WTC11 (cell line): Measurements from ENCODE around the gene RNASEL. TPM values are rescaled to one million over a fixed set of nuclear protein-coding genes. Genes with fewer than 3 reads are reported as not detected.
A peak's percentile ranks its signal among the peaks of the same experiment; 100 is the strongest.

Experiments used
- ATAC-seq: fragments of 200-7000 bp; cut with Tn5 transposase; 2 replicates; pipeline ENCODE4 v1.10.0; 2021; ENCODE audit warnings: mild to moderate bottlenecking, moderate library complexity
- CTCF ChIA-PET: fragments of 300-600 bp; sonication (Branson Sonifier 250); formaldehyde crosslinking; loops from one replicate; lab custom pipeline; 2021; ENCODE audit warnings: antibody characterized with exemption; lab: Charles Lee
- POLR2A ChIA-PET: fragments of 350-600 bp; sonication (Branson Sonifier 250); formaldehyde crosslinking; loops from one replicate; lab custom pipeline; 2021; ENCODE audit warnings: antibody characterized with exemption; lab: Charles Lee
- DNase-seq: peaks from one replicate; pipeline ENCODE4 v3.0.0; 2021; ENCODE audit warnings: low spot score
- H3K27ac Mint-ChIP-seq: 2 replicates; pipeline ENCODE4 v1.8.0; 2021; ENCODE audit warnings: mixed read lengths
- H3K27me3 Mint-ChIP-seq: 2 replicates; pipeline ENCODE4 v1.8.0; 2021; ENCODE audit warnings: low read depth, mild to moderate bottlenecking, moderate library complexity, mixed read lengths
- H3K36me3 Mint-ChIP-seq: 2 replicates; pipeline ENCODE4 v1.8.0; 2021; ENCODE audit warnings: mixed read lengths
- H3K4me1 Mint-ChIP-seq: 2 replicates; pipeline ENCODE4 v1.8.0; 2022; ENCODE audit warnings: mixed read lengths
- H3K4me3 Mint-ChIP-seq: 2 replicates; pipeline ENCODE4 v1.8.0; 2021; ENCODE audit warnings: mild to moderate bottlenecking, moderate library complexity, mixed read lengths
- H3K9me3 Mint-ChIP-seq: 2 replicates; pipeline ENCODE4 v1.8.0; 2021; ENCODE audit warnings: mixed read lengths
- ATF1 ChIP-seq: sonication (generic); formaldehyde crosslinking; IDR thresholded peaks from 2 replicates; pipeline ENCODE4 v1.8.1; 2023; ENCODE audit warnings: mild to moderate bottlenecking, moderate library complexity, missing genetic modification reagents
- E2F1 ChIP-seq: sonication (generic); formaldehyde crosslinking; IDR thresholded peaks from 2 replicates; pipeline ENCODE4 v1.8.0; 2022; ENCODE audit warnings: mild to moderate bottlenecking, missing genetic modification reagents
- ELF4 ChIP-seq: sonication (generic); formaldehyde crosslinking; IDR thresholded peaks from 2 replicates; pipeline ENCODE4 v1.8.1; 2022; ENCODE audit warnings: low read depth, mild to moderate bottlenecking, moderate library complexity, missing genetic modification reagents
- FOXP1 ChIP-seq: sonication (generic); formaldehyde crosslinking; IDR thresholded peaks from 2 replicates; pipeline ENCODE4 v1.8.0; 2022; ENCODE audit warnings: missing genetic modification reagents, mild to moderate bottlenecking, moderate library complexity, borderline replicate concordance
- GABPB1 ChIP-seq: sonication (generic); formaldehyde crosslinking; IDR thresholded peaks from 2 replicates; pipeline ENCODE4 v1.8.1; 2023; ENCODE audit warnings: mild to moderate bottlenecking, missing genetic modification reagents
- GTF2I ChIP-seq: fragments of 250-450 bp; sonication (Bioruptor Pico); conservative IDR thresholded peaks from 2 replicates; pipeline ENCODE4 v1.4.0; 2021; ENCODE audit warnings: mild to moderate bottlenecking
- JUN ChIP-seq: sonication (generic); formaldehyde crosslinking; IDR thresholded peaks from 2 replicates; pipeline ENCODE4 v1.8.0; 2023; ENCODE audit warnings: mild to moderate bottlenecking, missing genetic modification reagents
- KAT7 ChIP-seq: sonication (generic); formaldehyde crosslinking; IDR thresholded peaks from 2 replicates; pipeline ENCODE4 v1.8.1; 2023; ENCODE audit warnings: missing genetic modification reagents, mild to moderate bottlenecking, borderline replicate concordance
- MAX ChIP-seq: sonication (generic); formaldehyde crosslinking; IDR thresholded peaks from 2 replicates; pipeline ENCODE4 v1.8.0; 2022; ENCODE audit warnings: mild to moderate bottlenecking, missing genetic modification reagents
- MLX ChIP-seq: sonication (generic); formaldehyde crosslinking; IDR thresholded peaks from 2 replicates; pipeline ENCODE4 v1.8.1; 2023; ENCODE audit warnings: mild to moderate bottlenecking, missing genetic modification reagents, moderate library complexity
- NR1H2 ChIP-seq: sonication (generic); formaldehyde crosslinking; IDR thresholded peaks from 2 replicates; pipeline ENCODE4 v1.9.0; 2021; ENCODE audit warnings: mild to moderate bottlenecking, moderate library complexity, missing genetic modification reagents
- NR2C2 ChIP-seq: sonication (generic); formaldehyde crosslinking; IDR thresholded peaks from 2 replicates; pipeline ENCODE4 v1.8.0; 2022; ENCODE audit warnings: mild to moderate bottlenecking, missing genetic modification reagents
- PREB ChIP-seq: sonication (generic); formaldehyde crosslinking; IDR thresholded peaks from 2 replicates; pipeline ENCODE4 v1.8.1; 2022; ENCODE audit warnings: mild to moderate bottlenecking, missing genetic modification reagents, moderate library complexity, borderline replicate concordance
- PRRX2 ChIP-seq: fragments of 250-450 bp; sonication (Bioruptor Pico); IDR thresholded peaks from 2 replicates; pipeline ENCODE4 v1.8.0; 2021; ENCODE audit warnings: mild to moderate bottlenecking
- USF1 ChIP-seq: sonication (generic); formaldehyde crosslinking; IDR thresholded peaks from 2 replicates; pipeline ENCODE4 v1.8.0; 2022; ENCODE audit warnings: mild to moderate bottlenecking, missing genetic modification reagents
- ZBTB21 ChIP-seq: sonication (generic); formaldehyde crosslinking; IDR thresholded peaks from 2 replicates; pipeline ENCODE4 v1.8.1; 2023; ENCODE audit warnings: mild to moderate bottlenecking, missing genetic modification reagents, borderline replicate concordance
- ZNF121 ChIP-seq: sonication (generic); formaldehyde crosslinking; IDR thresholded peaks from 2 replicates; pipeline ENCODE4 v1.8.0; 2023; ENCODE audit warnings: missing genetic modification reagents
- ZNF138 ChIP-seq: sonication (generic); formaldehyde crosslinking; conservative IDR thresholded peaks from 2 replicates; pipeline ENCODE4 v1.8.1; 2022; ENCODE audit warnings: mild to moderate bottlenecking, moderate library complexity, missing genetic modification reagents
- ZNF317 ChIP-seq: sonication (generic); formaldehyde crosslinking; IDR thresholded peaks from 2 replicates; pipeline ENCODE4 v1.8.1; 2023; ENCODE audit warnings: low read depth, mild to moderate bottlenecking, moderate library complexity, missing genetic modification reagents, borderline replicate concordance
- ZNF396 ChIP-seq: fragments of 250-450 bp; sonication (Bioruptor Pico); IDR thresholded peaks from 2 replicates; pipeline ENCODE4 v1.8.0; 2021; ENCODE audit warnings: mild to moderate bottlenecking, moderate library complexity, borderline replicate concordance
- ZNF423 ChIP-seq: fragments of 250-450 bp; sonication (Bioruptor Pico); IDR thresholded peaks from 2 replicates; pipeline ENCODE4 v2.1.2; 2022; ENCODE audit warnings: mild to moderate bottlenecking, moderate library complexity
- ZNF671 ChIP-seq: fragments of 250-450 bp; sonication (Bioruptor Pico); IDR thresholded peaks from 2 replicates; pipeline ENCODE4 v1.8.0; 2021; ENCODE audit warnings: mild to moderate bottlenecking
- total RNA-seq: library from RNA; stranded (reverse); gene quantifications from 3 replicates; pipeline ENCODE4 v1.2.3, GENCODE V29; 2021

The RNASEL gene
- total RNA-seq, 1 experiment from 2014 or later = 0.77 TPM

GRCh38 chr1:182630586-182630985 lies 41.5 kb upstream of the RNASEL start (continued):
- TF ChIP-seq NR2C2 (no peak), ZNF396 (CRISPR knock-in tag) (no peak)

- ChIA-PET CTCF (interaction anchor here (0.6 to 2.0 kb wide), 7 partner anchors 13 to 157 kb away, joined by 3 to 9 read pairs (median 5); no protein-coding TSS in a partner anchor), POLR2A (interaction anchor here (1.2 kb wide), 1 partner anchor 13 kb away, joined by 3 read pairs; no protein-coding TSS in a partner anchor)
- no peak for TF ChIP-seq E2F1
- Mint-ChIP-seq H3K4me3 (no peak overlapping the region), H3K36me3 (no peaks in the 10 kb centered on the region), H3K27ac (no peak overlapping the region), H3K27me3 (no peaks in the 10 kb centered on the region), H3K9me3 (no peaks in the 10 kb centered on the region), H3K4me1 (peaks cover 52% of the 10 kb centered on the region)
- 0 out of 2 replicates have a peak, but pooled peaks have one; percentile 6 for ATAC-seq
- no peak for DNase-seq
Measured at GRCh38 chr1:182629499-182630096, 40.5 kb upstream of the RNASEL start.

GRCh38 chr1:182629080-182629479 lies 40.0 kb upstream of the RNASEL start:
- DNase-seq = no peak

GRCh38 chr1:182628657-182629056 lies 39.6 kb upstream of the RNASEL start:
- ATAC-seq = no peak
- Mint-ChIP-seq H3K4me3 (no peak overlapping the region), H3K36me3 (no peaks in the 10 kb centered on the region), H3K27ac (no peak overlapping the region), H3K9me3 (no peaks in the 10 kb centered on the region), H3K27me3 (no peaks in the 10 kb centered on the region), H3K4me1 (peaks cover 45% of the 10 kb centered on the region)
- ChIA-PET CTCF (interaction anchor here (0.9 to 2.0 kb wide), 6 partner anchors 12 to 158 kb away, joined by 4 to 9 read pairs (median 4); no protein-coding TSS in a partner anchor), POLR2A (interaction anchor here (1.2 kb wide), 1 partner anchor 12 kb away, joined by 3 read pairs; no protein-coding TSS in a partner anchor)
- no peak for DNase-seq
- no peak for TF ChIP-seq E2F1
- TF ChIP-seq KAT7 (CRISPR knock-in tag) = no peak

More at GRCh38 chr1:182629080-182629479, 40.0 kb upstream of the RNASEL start:
- H3K4me3 Mint-ChIP-seq = no peak overlapping the region
- POLR2A ChIA-PET = interaction anchor here (1.2 kb wide), 1 partner anchor 13 kb away, joined by 3 read pairs; no protein-coding TSS in a partner anchor
- H3K27me3 Mint-ChIP-seq = no peaks in the 10 kb centered on the region
- H3K27ac Mint-ChIP-seq = no peak overlapping the region
- TF ChIP-seq ZNF671 (no peak), PREB (no peak), ZNF423 (no peak), ATF1 (CRISPR knock-in tag) (no peak)
- H3K36me3 Mint-ChIP-seq = no peaks in the 10 kb centered on the region
- H3K4me1 Mint-ChIP-seq = peaks cover 49% of the 10 kb centered on the region
- CTCF ChIA-PET = interaction anchor here (0.9 to 2.0 kb wide), 6 partner anchors 12 to 158 kb away, joined by 4 to 9 read pairs (median 4); no protein-coding TSS in a partner anchor
- ATAC-seq = no peak
- H3K9me3 Mint-ChIP-seq = no peaks in the 10 kb centered on the region

GRCh38 chr1:182627622-182628021 lies 38.6 kb upstream of the RNASEL start:
- no peak overlapping the region for H3K27ac Mint-ChIP-seq
- ChIA-PET POLR2A (no interaction called here), CTCF (interaction anchor here (0.8 kb wide), 1 partner anchor 16 kb away, joined by 3 read pairs; no protein-coding TSS in a partner anchor)
- H3K4me3 Mint-ChIP-seq = no peak overlapping the region
- ATAC-seq (no peak), DNase-seq (no peak)
- no peaks in the 10 kb centered on the region for H3K36me3 Mint-ChIP-seq
- H3K4me1 Mint-ChIP-seq = peaks cover 44% of the 10 kb centered on the region
- H3K9me3 Mint-ChIP-seq = no peaks in the 10 kb centered on the region
- H3K27me3 Mint-ChIP-seq = no peaks in the 10 kb centered on the region
- TF ChIP-seq GTF2I (CRISPR knock-in tag) (no peak), ZNF121 (CRISPR knock-in tag) (no peak), ZNF138 (CRISPR knock-in tag) (no peak), NR1H2 (CRISPR knock-in tag) (no peak), JUN (no peak), ZNF317 (no peak), MLX (CRISPR knock-in tag) (no peak), ZBTB21 (no peak), ELF4 (CRISPR knock-in tag) (no peak), FOXP1 (CRISPR knock-in tag) (no peak), PRRX2 (CRISPR knock-in tag) (no peak), USF1 (CRISPR knock-in tag) (no peak), GABPB1 (CRISPR knock-in tag) (no peak), MAX (no peak)
